ENCODE data around the gene ATF6. TPM values are rescaled to one million over a fixed set of nuclear protein-coding genes. Genes with fewer than 3 reads are reported as not detected.

The ATF6 gene
- total RNA-seq, 2 experiments from 2014 or later, result 16.9 to 17.3 TPM

DNA sequence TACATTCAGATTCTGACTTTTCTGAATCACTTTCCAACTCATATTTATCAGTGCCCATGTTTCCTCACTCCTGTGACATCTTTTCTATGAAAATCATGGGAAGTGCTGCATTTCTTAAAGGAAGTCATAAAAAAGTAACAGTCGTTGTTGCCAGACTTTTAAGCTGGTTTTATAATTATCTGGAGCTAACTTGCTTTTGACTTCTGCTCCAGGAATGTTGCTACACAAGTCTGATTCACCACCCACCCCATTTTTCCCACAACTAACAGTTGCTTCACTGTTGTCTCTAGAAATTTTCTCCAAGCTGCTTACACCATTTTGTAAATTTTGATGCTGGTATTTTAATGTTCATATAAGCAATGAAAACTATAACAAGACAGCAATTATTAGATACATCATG is 32.6 kb upstream of the ATF6 start:
- no peak overlapping the region for H3K4me3 Mint-ChIP-seq

GRCh38 chr1:161735837-161736236 is 30.3 kb upstream of the ATF6 start:
- H3K27ac Mint-ChIP-seq, result no peak overlapping the region
- peaks cover 44% of the 10 kb centered on the region for H3K4me1 Mint-ChIP-seq (ENCODE audit: low read depth)
- peaks cover 4% of the 10 kb centered on the region for H3K27me3 Mint-ChIP-seq
- ChIA-PET POLR2A (no interaction called here), CTCF (interaction anchor here (1.3 to 9.1 kb wide), 2 partner anchors 14 to 247 kb away, joined by 4 to 69 read pairs; partner anchors contain the start of gene DUSP12)
- no peak overlapping the region for H3K4me3 Mint-ChIP-seq
- TF ChIP-seq, protein P1, sequence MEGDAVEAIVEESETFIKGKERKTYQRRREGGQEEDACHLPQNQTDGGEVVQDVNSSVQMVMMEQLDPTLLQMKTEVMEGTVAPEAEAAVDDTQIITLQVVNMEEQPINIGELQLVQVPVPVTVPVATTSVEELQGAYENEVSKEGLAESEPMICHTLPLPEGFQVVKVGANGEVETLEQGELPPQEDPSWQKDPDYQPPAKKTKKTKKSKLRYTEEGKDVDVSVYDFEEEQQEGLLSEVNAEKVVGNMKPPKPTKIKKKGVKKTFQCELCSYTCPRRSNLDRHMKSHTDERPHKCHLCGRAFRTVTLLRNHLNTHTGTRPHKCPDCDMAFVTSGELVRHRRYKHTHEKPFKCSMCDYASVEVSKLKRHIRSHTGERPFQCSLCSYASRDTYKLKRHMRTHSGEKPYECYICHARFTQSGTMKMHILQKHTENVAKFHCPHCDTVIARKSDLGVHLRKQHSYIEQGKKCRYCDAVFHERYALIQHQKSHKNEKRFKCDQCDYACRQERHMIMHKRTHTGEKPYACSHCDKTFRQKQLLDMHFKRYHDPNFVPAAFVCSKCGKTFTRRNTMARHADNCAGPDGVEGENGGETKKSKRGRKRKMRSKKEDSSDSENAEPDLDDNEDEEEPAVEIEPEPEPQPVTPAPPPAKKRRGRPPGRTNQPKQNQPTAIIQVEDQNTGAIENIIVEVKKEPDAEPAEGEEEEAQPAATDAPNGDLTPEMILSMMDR (IDR thresholded peaks at IDR 0.05), result no peak
- intact Hi-C loops (cut with micrococcal nuclease), result loop anchor here (5.0 to 10.0 kb wide), 2 partner anchors 89 to 111 kb away; no protein-coding TSS in a partner anchor
- H3K36me3 Mint-ChIP-seq (ENCODE audit: low read depth), result no peaks in the 10 kb centered on the region
- DNase-seq, result no peak
- no peak for ATAC-seq
- H3K9me3 Mint-ChIP-seq, result no peaks in the 10 kb centered on the region

More for the DNA sequence above, 32.6 kb upstream of the ATF6 start:
- CTCF ChIA-PET, result interaction anchor here (0.9 to 9.1 kb wide), 2 partner anchors 27 to 245 kb away, joined by 3 to 69 read pairs; no protein-coding TSS in a partner anchor
- DNase-seq, result no peak
- no peaks in the 10 kb centered on the region for H3K36me3 Mint-ChIP-seq (ENCODE audit: low read depth)
- ATAC-seq, result no peak
- no peaks in the 10 kb centered on the region for H3K9me3 Mint-ChIP-seq
- peaks cover 3% of the 10 kb centered on the region for H3K27me3 Mint-ChIP-seq
- intact Hi-C loops (cut with micrococcal nuclease), result loop anchor here (10.0 kb wide), 1 partner anchor 109 kb away; no protein-coding TSS in a partner anchor
- TF ChIP-seq, protein P1 (IDR thresholded peaks at IDR 0.05), result no peak
- POLR2A ChIA-PET, result interaction anchor here (1.3 kb wide), 1 partner anchor 16 kb away, joined by 3 read pairs; the partner anchor contains the start of gene DUSP12
- no peak overlapping the region for H3K27ac Mint-ChIP-seq
- H3K4me1 Mint-ChIP-seq (ENCODE audit: low read depth), result peaks cover 49% of the 10 kb centered on the region

DNA sequence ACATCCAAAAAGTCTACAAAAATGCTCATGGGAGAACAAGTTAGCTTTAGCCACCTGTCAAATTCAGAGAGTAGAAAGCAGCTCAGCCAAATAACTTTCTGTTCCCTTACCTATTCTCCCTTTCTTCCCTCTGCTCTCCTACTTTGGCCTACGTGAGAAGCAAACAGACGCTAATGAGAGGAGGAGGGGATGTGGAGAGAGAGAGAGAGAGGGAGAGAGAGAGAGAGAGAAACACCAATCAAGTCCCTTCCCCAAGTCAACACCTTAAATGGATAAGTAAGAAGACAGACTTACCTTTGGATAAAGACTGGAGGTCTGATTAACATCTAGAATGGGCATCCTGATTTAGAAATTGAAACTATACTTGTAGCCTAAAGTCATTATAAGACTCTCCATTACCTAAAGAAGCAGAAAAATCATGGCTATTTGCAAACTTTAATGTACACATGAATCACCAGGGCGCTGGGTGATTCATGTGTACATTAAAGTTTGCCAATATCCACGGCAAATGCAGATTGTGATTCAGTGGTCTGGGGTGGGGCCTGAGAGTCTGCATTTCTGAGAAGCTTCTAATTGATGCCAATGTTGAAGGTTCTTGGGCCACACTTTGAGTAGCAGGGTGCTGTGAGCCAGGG is 29.7 kb upstream of the ATF6 start:
- Mint-ChIP-seq H3K27ac (no peak overlapping the region), H3K9me3 (no peaks in the 10 kb centered on the region), H3K36me3 (ENCODE audit: low read depth) (no peaks in the 10 kb centered on the region), H3K27me3 (peaks cover 4% of the 10 kb centered on the region), H3K4me1 (ENCODE audit: low read depth) (peaks cover 40% of the 10 kb centered on the region), H3K4me3 (no peak overlapping the region)
- ATAC-seq (peak; percentile 27), DNase-seq (peak; percentile 64)
- ChIA-PET POLR2A (no interaction called here), CTCF (interaction anchor here (0.7 to 9.1 kb wide), 6 partner anchors 9 to 252 kb away, joined by 3 to 69 read pairs (median 26); partner anchors contain the start of gene DUSP12)
- intact Hi-C loops (cut with micrococcal nuclease), result loop anchor here (5.0 to 10.0 kb wide), 2 partner anchors 89 to 112 kb away; no protein-coding TSS in a partner anchor
- TF ChIP-seq, protein P1 (IDR thresholded peaks at IDR 0.05), result no peak

- Mint-ChIP-seq H3K27me3 (peaks cover 3% of the 10 kb centered on the region), H3K36me3 (ENCODE audit: low read depth) (no peaks in the 10 kb centered on the region), H3K9me3 (no peaks in the 10 kb centered on the region), H3K27ac (no peak overlapping the region), H3K4me3 (no peak overlapping the region), H3K4me1 (ENCODE audit: low read depth) (peaks cover 40% of the 10 kb centered on the region)
- DNase-seq, result no peak
- ATAC-seq, result no peak
- TF ChIP-seq, protein P1 (IDR thresholded peaks at IDR 0.05), result no peak
- ChIA-PET POLR2A (interaction anchor here (0.9 kb wide), 1 partner anchor 11 kb away, joined by 3 read pairs; no protein-coding TSS in a partner anchor), CTCF (interaction anchor here (0.6 to 9.1 kb wide), 10 partner anchors 10 to 254 kb away, joined by 3 to 69 read pairs (median 6); partner anchors contain the start of gene DUSP12)
- intact Hi-C loops (cut with micrococcal nuclease), result loop anchor here (5.0 to 10.0 kb wide), 2 partner anchors 90 to 113 kb away; no protein-coding TSS in a partner anchor
Observed at GRCh38 chr1:161737625-161738024, 28.5 kb upstream of the ATF6 start.
